ENCODE data around the gene RBBP5. TPM values are rescaled to one million over a fixed set of nuclear protein-coding genes. Genes with fewer than 3 reads are reported as not detected.
A peak's percentile ranks its signal among the peaks of the same experiment; 100 is the strongest.

RBBP5 gene
- total RNA-seq, 2 experiments from 2014 or later, result 14.8 to 15.6 TPM

- CTCF ChIA-PET, result interaction anchor here (0.7 to 2.0 kb wide), 11 partner anchors 8 to 115 kb away, joined by 3 to 19 read pairs (median 4); partner anchors contain the start of gene RBBP5
- Mint-ChIP-seq H3K9me3 (no peaks in the 10 kb centered on the region), H3K27me3 (no peaks in the 10 kb centered on the region), H3K4me3 (no peak overlapping the region), H3K4me1 (ENCODE audit: low read depth) (peaks cover 10% of the 10 kb centered on the region), H3K27ac (peak overlapping the region; percentile 18), H3K36me3 (ENCODE audit: low read depth) (peaks cover 8% of the 10 kb centered on the region)
- TF ChIP-seq, protein P1, sequence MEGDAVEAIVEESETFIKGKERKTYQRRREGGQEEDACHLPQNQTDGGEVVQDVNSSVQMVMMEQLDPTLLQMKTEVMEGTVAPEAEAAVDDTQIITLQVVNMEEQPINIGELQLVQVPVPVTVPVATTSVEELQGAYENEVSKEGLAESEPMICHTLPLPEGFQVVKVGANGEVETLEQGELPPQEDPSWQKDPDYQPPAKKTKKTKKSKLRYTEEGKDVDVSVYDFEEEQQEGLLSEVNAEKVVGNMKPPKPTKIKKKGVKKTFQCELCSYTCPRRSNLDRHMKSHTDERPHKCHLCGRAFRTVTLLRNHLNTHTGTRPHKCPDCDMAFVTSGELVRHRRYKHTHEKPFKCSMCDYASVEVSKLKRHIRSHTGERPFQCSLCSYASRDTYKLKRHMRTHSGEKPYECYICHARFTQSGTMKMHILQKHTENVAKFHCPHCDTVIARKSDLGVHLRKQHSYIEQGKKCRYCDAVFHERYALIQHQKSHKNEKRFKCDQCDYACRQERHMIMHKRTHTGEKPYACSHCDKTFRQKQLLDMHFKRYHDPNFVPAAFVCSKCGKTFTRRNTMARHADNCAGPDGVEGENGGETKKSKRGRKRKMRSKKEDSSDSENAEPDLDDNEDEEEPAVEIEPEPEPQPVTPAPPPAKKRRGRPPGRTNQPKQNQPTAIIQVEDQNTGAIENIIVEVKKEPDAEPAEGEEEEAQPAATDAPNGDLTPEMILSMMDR (IDR thresholded peaks at IDR 0.05), result peak; percentile 83
- Histone ChIP-seq H3K36me3 (ENCODE audit: insufficient read depth, low read length) (peaks cover 6% of the 10 kb centered on the region), H3K4me3 (ENCODE audit: low read length) (no peak overlapping the region), H3K9me3 (ENCODE audit: control insufficient read depth in 1 of 2, insufficient read depth in 1 of 2, low read length in 2 of 2) (no peaks in the 10 kb centered on the region), H3K4me1 (ENCODE audit: insufficient read depth, low read length) (peaks cover 8% of the 10 kb centered on the region), H3K27ac (ENCODE audit: low read depth in 1 of 2, low read length in 2 of 2) (no peak overlapping the region), H3K27me3 (ENCODE audit: control insufficient read depth in 1 of 2, insufficient read depth in 2 of 2, low read length in 2 of 2) (no peaks in the 10 kb centered on the region)
- ATAC-seq (ENCODE audit: poor library complexity) (peak; percentile 95), DNase-seq (peak; percentile 56 to 86 (median 67))
- POLR2A ChIA-PET, result interaction anchor here (0.5 to 1.6 kb wide), 4 partner anchors 14 to 114 kb away, joined by 3 to 5 read pairs (median 4); no protein-coding TSS in a partner anchor
- intact Hi-C loops (cut with DNase I, micrococcal nuclease), result loop anchor here (1.0 to 2.0 kb wide), 3 partner anchors 19 to 153 kb away; no protein-coding TSS in a partner anchor
Measured at GRCh38 chr1:205141236-205142101, 19.7 kb upstream of the RBBP5 start.

GRCh38 chr1:205140113-205140512 is 18.3 kb upstream of the RBBP5 start:
- no peaks in the 10 kb centered on the region for H3K36me3 ChIP-seq (ENCODE audit: insufficient read depth, low read length)
- intact Hi-C loops (cut with DNase I, micrococcal nuclease), result loop anchor here in 1 of 2 experiments (2.0 kb wide), 1 partner anchor 151 kb away; no protein-coding TSS in a partner anchor
- H3K4me3 ChIP-seq (ENCODE audit: low read length), result no peak overlapping the region
- DNase-seq (no peak), ATAC-seq (ENCODE audit: poor library complexity) (no peak)
- no peaks in the 10 kb centered on the region for H3K27me3 ChIP-seq (ENCODE audit: control insufficient read depth in 1 of 2, insufficient read depth in 2 of 2, low read length in 2 of 2)
- POLR2A ChIA-PET, result no interaction called here
- Mint-ChIP-seq H3K27me3 (no peaks in the 10 kb centered on the region), H3K4me1 (ENCODE audit: low read depth) (peaks cover 10% of the 10 kb centered on the region), H3K36me3 (ENCODE audit: low read depth) (no peaks in the 10 kb centered on the region), H3K9me3 (no peaks in the 10 kb centered on the region), H3K27ac (no peak overlapping the region), H3K4me3 (no peak overlapping the region)
- no peaks in the 10 kb centered on the region for H3K9me3 ChIP-seq (ENCODE audit: control insufficient read depth in 1 of 2, insufficient read depth in 1 of 2, low read length in 2 of 2)
- TF ChIP-seq, protein P1 (IDR thresholded peaks at IDR 0.05), result no peak
- no peak overlapping the region for H3K27ac ChIP-seq (ENCODE audit: low read depth in 1 of 2, low read length in 2 of 2)
- H3K4me1 ChIP-seq (ENCODE audit: insufficient read depth, low read length), result peaks cover 8% of the 10 kb centered on the region
- CTCF ChIA-PET, result no interaction called here

- Histone ChIP-seq H3K9me3 (ENCODE audit: control insufficient read depth in 1 of 2, insufficient read depth in 1 of 2, low read length in 2 of 2) (no peaks in the 10 kb centered on the region), H3K4me3 (ENCODE audit: low read length) (no peak overlapping the region), H3K27ac (ENCODE audit: low read depth in 1 of 2, low read length in 2 of 2) (no peak overlapping the region), H3K36me3 (ENCODE audit: insufficient read depth, low read length) (no peaks in the 10 kb centered on the region), H3K4me1 (ENCODE audit: insufficient read depth, low read length) (peaks cover 8% of the 10 kb centered on the region), H3K27me3 (ENCODE audit: control insufficient read depth in 1 of 2, insufficient read depth in 2 of 2, low read length in 2 of 2) (no peaks in the 10 kb centered on the region)
- Mint-ChIP-seq H3K27me3 (no peaks in the 10 kb centered on the region), H3K4me1 (ENCODE audit: low read depth) (peaks cover 10% of the 10 kb centered on the region), H3K9me3 (no peaks in the 10 kb centered on the region), H3K4me3 (no peak overlapping the region), H3K27ac (no peak overlapping the region), H3K36me3 (ENCODE audit: low read depth) (no peaks in the 10 kb centered on the region)
- no peak for DNase-seq
- ATAC-seq (ENCODE audit: poor library complexity), result no peak
- ChIA-PET POLR2A (no interaction called here), CTCF (no interaction called here)
- intact Hi-C loops (cut with DNase I, micrococcal nuclease), result no loop called here
- TF ChIP-seq, protein P1 (IDR thresholded peaks at IDR 0.05), result no peak
Measured at GRCh38 chr1:205137901-205138300, 16.1 kb upstream of the RBBP5 start.

All from CD4-positive, alpha-beta T cell (primary cell).